Ishikawa (cell line): ENCODE data around the gene APBA1.

ENCODE experiments used
- CEBPB ChIP-seq: IDR thresholded peaks from 2 replicates; pipeline ENCODE4 v1.6.1; 2012
- CREB1 ChIP-seq: IDR thresholded peaks from 2 replicates; pipeline ENCODE4 v1.6.1; 2012; ENCODE audit warnings: low read depth
- EGR1 ChIP-seq: IDR thresholded peaks from 2 replicates; pipeline ENCODE4 v1.6.1; 2012
- EP300 ChIP-seq: IDR thresholded peaks from 2 replicates; pipeline ENCODE4 v1.6.1; 2012; ENCODE audit warnings: borderline replicate concordance
- FOXM1 ChIP-seq: IDR thresholded peaks from 2 replicates; pipeline ENCODE4 v1.6.1; 2012; ENCODE audit warnings: low read depth, borderline replicate concordance
- MAX ChIP-seq: IDR thresholded peaks from 2 replicates; pipeline ENCODE4 v1.6.1; 2012
- NFIC ChIP-seq: IDR thresholded peaks from 2 replicates; pipeline ENCODE4 v1.6.1; 2012
- RAD21 ChIP-seq: IDR thresholded peaks from 2 replicates; pipeline ENCODE4 v1.6.1; 2012; ENCODE audit warnings: low read depth
- REST ChIP-seq: IDR thresholded peaks from 2 replicates; pipeline ENCODE4 v1.6.1; 2012; ENCODE audit warnings: low read depth, mild to moderate bottlenecking
- TAF1 ChIP-seq: IDR thresholded peaks from 2 replicates; pipeline ENCODE4 v1.6.1; 2012; ENCODE audit warnings: low read depth, mild to moderate bottlenecking
- TCF12 ChIP-seq: IDR thresholded peaks from 2 replicates; pipeline ENCODE4 v1.6.1; 2012; ENCODE audit warnings: low read depth
- TEAD4 ChIP-seq: IDR thresholded peaks from 2 replicates; pipeline ENCODE4 v1.6.1; 2012
- USF1 ChIP-seq: IDR thresholded peaks from 2 replicates; pipeline ENCODE4 v1.6.1; 2012
- YY1 ChIP-seq: IDR thresholded peaks from 2 replicates; pipeline ENCODE4 v1.6.1; 2012; ENCODE audit warnings: low read depth
- ZBTB7A ChIP-seq: IDR thresholded peaks from 2 replicates; pipeline ENCODE4 v1.6.1; 2012; ENCODE audit warnings: low read depth

APBA1 gene

GRCh38 chr9:69671311-69671878 lies 776 bp downstream of the APBA1 start:
- TF ChIP-seq REST (no peak), TAF1 (no peak), TEAD4 (no peak), EGR1 (no peak), MAX (no peak), EP300 (no peak), CEBPB (no peak), NFIC (no peak), USF1 (no peak), ZBTB7A (no peak), YY1 (no peak), RAD21 (no peak), TCF12 (no peak), CREB1 (no peak), FOXM1 (no peak)

- TF ChIP-seq CEBPB: no peak
- TF ChIP-seq TEAD4: no peak
- no peak for TF ChIP-seq ZBTB7A
- no peak for TF ChIP-seq CREB1
- no peak for TF ChIP-seq USF1
- no peak for TF ChIP-seq FOXM1
- TF ChIP-seq EGR1: no peak
- no peak for TF ChIP-seq TCF12
- no peak for TF ChIP-seq NFIC
- TF ChIP-seq EP300: no peak
- no peak for TF ChIP-seq REST
- no peak for TF ChIP-seq MAX
- TF ChIP-seq RAD21: no peak
- no peak for TF ChIP-seq YY1
- TF ChIP-seq TAF1: no peak
Measured at GRCh38 chr9:69667306-69667705, 4.9 kb downstream of the APBA1 start.

GRCh38 chr9:69660304-69660703 lies 11.9 kb downstream of the APBA1 start:
- TF ChIP-seq CEBPB: no peak
- TF ChIP-seq MAX: no peak
- no peak for TF ChIP-seq USF1
- no peak for TF ChIP-seq EP300
- TF ChIP-seq RAD21: no peak
- no peak for TF ChIP-seq ZBTB7A
- no peak for TF ChIP-seq CREB1
- TF ChIP-seq NFIC: no peak
- no peak for TF ChIP-seq TCF12
- no peak for TF ChIP-seq YY1
- no peak for TF ChIP-seq EGR1
- no peak for TF ChIP-seq TAF1
- no peak for TF ChIP-seq FOXM1

- TF ChIP-seq EP300 (no peak), MAX (no peak), CEBPB (no peak), TCF12 (no peak), USF1 (no peak), NFIC (no peak), ZBTB7A (no peak), RAD21 (no peak)
Measured at GRCh38 chr9:69658987-69659675, 13.0 kb downstream of the APBA1 start.
